ENCODE data around the gene MBNL3. TPM values are rescaled to one million over a fixed set of nuclear protein-coding genes. Genes with fewer than 3 reads are reported as not detected.

Gene MBNL3
- total RNA-seq, 1 experiment from 2014 or later = 195 TPM

DNA sequence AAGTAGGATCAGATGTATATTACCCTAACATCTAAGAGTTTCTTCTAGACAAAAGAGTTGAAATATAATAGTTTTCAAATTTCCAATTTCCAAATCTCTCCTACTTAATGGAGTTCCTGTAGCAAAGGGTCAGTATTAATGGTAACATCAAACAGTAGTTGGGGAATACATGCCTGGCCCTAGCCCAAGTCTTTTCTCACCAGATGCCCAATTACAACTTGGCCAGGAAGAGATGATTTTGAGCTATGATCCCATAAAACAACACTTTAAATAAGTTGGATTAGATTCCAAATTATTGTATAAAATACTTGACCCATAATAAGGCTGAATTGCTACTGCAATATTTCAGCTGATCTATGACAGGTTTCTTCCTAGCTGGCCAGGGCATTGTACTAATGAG is 59.9 kb downstream of the MBNL3 start:
- H3K36me3 ChIP-seq (ENCODE audit: control insufficient read depth, insufficient read depth, low read length) = no peaks in the 10 kb centered on the region
- H3K36me3 Mint-ChIP-seq (ENCODE audit: insufficient read depth, unreplicated experiment) = no peaks in the 10 kb centered on the region
- DNase-seq = no peak
- BruUV-seq (replicated peaks) = no TSS peak
- ChIA-PET POLR2A (no interaction called here), CTCF (no interaction called here)
- H3K9me3 ChIP-seq = no peaks in the 10 kb centered on the region
- no peaks in the 10 kb centered on the region for H3K9me3 Mint-ChIP-seq (ENCODE audit: unreplicated experiment)
- H3K27me3 Mint-ChIP-seq (ENCODE audit: insufficient read depth, unreplicated experiment) = no peaks in the 10 kb centered on the region
- intact Hi-C loops (cut with micrococcal nuclease; ENCODE audit: unreplicated experiment) = no loop called here
- peaks cover 15% of the 10 kb centered on the region for H3K4me1 Mint-ChIP-seq (ENCODE audit: low read depth, unreplicated experiment)
- H3K4me1 ChIP-seq = peaks cover 9% of the 10 kb centered on the region
- H3K27me3 ChIP-seq (replicated peaks; ENCODE audit: control insufficient read depth, insufficient read depth, low read length) = no peaks in the 10 kb centered on the region
- TF ChIP-seq, protein P1, sequence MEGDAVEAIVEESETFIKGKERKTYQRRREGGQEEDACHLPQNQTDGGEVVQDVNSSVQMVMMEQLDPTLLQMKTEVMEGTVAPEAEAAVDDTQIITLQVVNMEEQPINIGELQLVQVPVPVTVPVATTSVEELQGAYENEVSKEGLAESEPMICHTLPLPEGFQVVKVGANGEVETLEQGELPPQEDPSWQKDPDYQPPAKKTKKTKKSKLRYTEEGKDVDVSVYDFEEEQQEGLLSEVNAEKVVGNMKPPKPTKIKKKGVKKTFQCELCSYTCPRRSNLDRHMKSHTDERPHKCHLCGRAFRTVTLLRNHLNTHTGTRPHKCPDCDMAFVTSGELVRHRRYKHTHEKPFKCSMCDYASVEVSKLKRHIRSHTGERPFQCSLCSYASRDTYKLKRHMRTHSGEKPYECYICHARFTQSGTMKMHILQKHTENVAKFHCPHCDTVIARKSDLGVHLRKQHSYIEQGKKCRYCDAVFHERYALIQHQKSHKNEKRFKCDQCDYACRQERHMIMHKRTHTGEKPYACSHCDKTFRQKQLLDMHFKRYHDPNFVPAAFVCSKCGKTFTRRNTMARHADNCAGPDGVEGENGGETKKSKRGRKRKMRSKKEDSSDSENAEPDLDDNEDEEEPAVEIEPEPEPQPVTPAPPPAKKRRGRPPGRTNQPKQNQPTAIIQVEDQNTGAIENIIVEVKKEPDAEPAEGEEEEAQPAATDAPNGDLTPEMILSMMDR (IDR thresholded peaks at IDR 0.05; ENCODE audit: insufficient read depth in 1 of 2, low read depth in 1 of 2, low read length in 1 of 2, severe bottlenecking in 1 of 2, unreplicated experiment in 1 of 2) = no peak
- H3K27ac Mint-ChIP-seq (ENCODE audit: unreplicated experiment) = no peak overlapping the region
- H3K4me3 Mint-ChIP-seq (ENCODE audit: unreplicated experiment) = no peak overlapping the region
- no peak overlapping the region for H3K4me3 ChIP-seq (ENCODE audit: low read depth, low read length)

GRCh38 chrX:132426695-132427281 is 62.0 kb downstream of the MBNL3 start:
- no peaks in the 10 kb centered on the region for H3K36me3 Mint-ChIP-seq (ENCODE audit: insufficient read depth, unreplicated experiment)
- H3K36me3 ChIP-seq (ENCODE audit: control insufficient read depth, insufficient read depth, low read length) = no peaks in the 10 kb centered on the region
- H3K27ac Mint-ChIP-seq (ENCODE audit: unreplicated experiment) = no peak overlapping the region
- H3K9me3 ChIP-seq = no peaks in the 10 kb centered on the region
- BruUV-seq (replicated peaks) = no TSS peak
- POLR2A ChIA-PET = no interaction called here
- no peaks in the 10 kb centered on the region for H3K4me1 ChIP-seq
- no peaks in the 10 kb centered on the region for H3K9me3 Mint-ChIP-seq (ENCODE audit: unreplicated experiment)
- intact Hi-C loops (cut with micrococcal nuclease; ENCODE audit: unreplicated experiment) = no loop called here
- no peak overlapping the region for H3K4me3 ChIP-seq (ENCODE audit: low read depth, low read length)
- no peaks in the 10 kb centered on the region for H3K27me3 ChIP-seq (replicated peaks; ENCODE audit: control insufficient read depth, insufficient read depth, low read length)
- CTCF ChIA-PET = no interaction called here
- no peaks in the 10 kb centered on the region for H3K4me1 Mint-ChIP-seq (ENCODE audit: low read depth, unreplicated experiment)
- TF ChIP-seq, protein P1 (IDR thresholded peaks at IDR 0.05; ENCODE audit: insufficient read depth in 1 of 2, low read depth in 1 of 2, low read length in 1 of 2, severe bottlenecking in 1 of 2, unreplicated experiment in 1 of 2) = no peak
- DNase-seq = no peak
- no peaks in the 10 kb centered on the region for H3K27me3 Mint-ChIP-seq (ENCODE audit: insufficient read depth, unreplicated experiment)
- no peak overlapping the region for H3K4me3 Mint-ChIP-seq (ENCODE audit: unreplicated experiment)

- ChIA-PET POLR2A (no interaction called here), CTCF (no interaction called here)
Observed at GRCh38 chrX:132425744-132426318, 63.0 kb downstream of the MBNL3 start.

More at GRCh38 chrX:132425744-132426318, 63.0 kb downstream of the MBNL3 start:
- TF ChIP-seq, protein P1 (IDR thresholded peaks at IDR 0.05; ENCODE audit: insufficient read depth in 1 of 2, low read depth in 1 of 2, low read length in 1 of 2, severe bottlenecking in 1 of 2, unreplicated experiment in 1 of 2) = no peak
- Mint-ChIP-seq H3K9me3 (ENCODE audit: unreplicated experiment) (no peaks in the 10 kb centered on the region), H3K27ac (ENCODE audit: unreplicated experiment) (no peak overlapping the region), H3K36me3 (ENCODE audit: insufficient read depth, unreplicated experiment) (no peaks in the 10 kb centered on the region), H3K4me3 (ENCODE audit: unreplicated experiment) (no peak overlapping the region), H3K27me3 (ENCODE audit: insufficient read depth, unreplicated experiment) (no peaks in the 10 kb centered on the region), H3K4me1 (ENCODE audit: low read depth, unreplicated experiment) (no peaks in the 10 kb centered on the region)
- Histone ChIP-seq H3K9me3 (no peaks in the 10 kb centered on the region), H3K36me3 (ENCODE audit: control insufficient read depth, insufficient read depth, low read length) (no peaks in the 10 kb centered on the region), H3K27me3 (replicated peaks; ENCODE audit: control insufficient read depth, insufficient read depth, low read length) (no peaks in the 10 kb centered on the region), H3K4me1 (no peaks in the 10 kb centered on the region), H3K4me3 (ENCODE audit: low read depth, low read length) (no peak overlapping the region)
- BruUV-seq (replicated peaks) = no TSS peak
- intact Hi-C loops (cut with micrococcal nuclease; ENCODE audit: unreplicated experiment) = no loop called here
- DNase-seq = no peak

All from Caco-2 (cell line).